GM19463 (cell line): Measurements from ENCODE around the gene CREB5.
"Not testable (repeated sequence)": the region's sequence is repeated elsewhere in the genome, so short reads cannot be mapped to it uniquely, and the experiment has no call there.

Experiments
- ATAC-seq: cut with Tn5 transposase; IDR thresholded peaks from one replicate; pipeline ENCODE4 v1.9.1; 2021; ENCODE audit warnings: mild to moderate bottlenecking, moderate library complexity; ENCODE audit not compliant: unreplicated experiment

The CREB5 gene

DNA sequence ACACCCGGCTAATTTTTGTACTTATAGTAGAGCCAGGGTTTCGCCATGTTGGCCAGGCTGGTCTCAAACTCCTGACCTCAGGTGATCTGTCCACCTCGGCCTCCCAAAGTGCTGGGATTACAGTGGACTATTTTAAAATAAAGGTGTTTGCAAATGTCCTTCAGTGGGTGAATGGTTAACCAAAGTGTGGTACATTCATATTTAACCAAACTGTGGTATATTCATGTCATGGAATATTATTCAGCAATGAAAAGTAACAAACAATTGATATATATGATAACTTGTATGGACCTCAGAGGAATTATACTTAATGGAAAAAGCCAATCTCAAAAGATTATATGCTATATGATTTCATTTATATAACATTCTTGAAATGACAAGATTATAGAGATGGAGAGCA, 190.0 kb downstream of the CREB5 start:
- ATAC-seq = no peak

DNA sequence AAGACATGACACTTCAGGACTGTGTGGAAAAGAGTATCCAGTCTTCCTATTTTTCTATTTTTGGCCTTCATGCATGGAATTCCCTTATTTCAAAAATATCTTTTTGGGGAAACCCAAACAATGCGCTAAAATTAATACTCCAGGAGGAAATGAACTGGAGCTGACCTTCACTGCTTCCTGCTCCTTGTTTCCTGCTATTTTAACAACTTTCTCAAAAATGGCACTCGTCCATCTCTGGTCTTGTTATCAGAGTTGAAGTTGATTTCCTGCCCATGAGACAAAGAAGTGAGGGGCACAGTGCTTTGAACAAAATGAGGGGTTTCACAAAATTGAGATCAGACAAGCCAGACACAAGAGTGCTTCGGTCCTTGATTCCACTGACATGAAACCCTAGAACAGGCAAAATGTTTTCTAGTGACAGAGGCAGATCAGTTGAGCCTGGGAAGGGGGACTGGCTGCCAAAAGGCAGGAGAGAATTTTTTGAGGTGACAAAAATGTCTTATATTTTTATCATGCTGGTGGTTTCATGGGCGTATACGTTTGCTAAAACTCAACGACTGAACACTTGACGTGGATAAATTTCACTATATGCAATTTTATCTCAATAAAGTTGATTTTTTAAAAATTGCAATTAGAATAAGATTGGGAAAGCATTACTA, 193.2 kb downstream of the CREB5 start:
- no peak for ATAC-seq

DNA sequence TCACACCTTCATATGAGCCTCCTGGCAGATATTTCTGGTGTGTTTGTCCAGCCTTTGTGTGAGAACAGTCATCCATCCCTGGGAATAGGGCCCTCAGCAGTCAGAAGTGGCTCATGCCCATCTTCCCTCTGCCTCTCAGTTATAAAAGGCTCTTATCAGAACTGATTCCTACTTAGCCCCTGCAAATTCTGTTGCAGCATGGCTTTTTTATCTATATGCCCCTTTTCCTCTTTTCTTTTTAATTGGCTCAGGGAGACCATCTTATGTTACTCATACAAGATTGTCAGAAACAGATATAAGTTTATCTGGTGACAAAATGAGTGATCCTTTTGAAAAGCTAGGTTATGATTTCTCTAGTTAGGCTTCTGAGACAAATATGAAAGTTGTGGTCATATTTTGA, 194.1 kb downstream of the CREB5 start:
- no peak for ATAC-seq

DNA sequence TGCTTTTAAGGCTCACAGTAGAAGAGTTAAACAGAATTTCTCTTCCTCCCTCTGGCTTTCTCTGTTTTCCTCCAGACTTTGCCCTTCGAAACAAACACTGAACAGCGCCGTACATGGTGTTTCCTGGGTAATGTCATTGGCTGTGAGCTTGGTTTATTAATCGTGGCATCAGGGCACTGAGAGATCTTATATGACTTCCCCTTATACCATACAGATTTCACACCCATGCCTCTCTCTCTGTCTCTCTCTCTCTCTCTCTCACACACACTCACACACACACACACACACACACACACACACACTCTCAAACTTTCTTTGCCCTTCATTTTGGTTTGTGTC, 195.5 kb downstream of the CREB5 start:
- no peak for ATAC-seq

DNA sequence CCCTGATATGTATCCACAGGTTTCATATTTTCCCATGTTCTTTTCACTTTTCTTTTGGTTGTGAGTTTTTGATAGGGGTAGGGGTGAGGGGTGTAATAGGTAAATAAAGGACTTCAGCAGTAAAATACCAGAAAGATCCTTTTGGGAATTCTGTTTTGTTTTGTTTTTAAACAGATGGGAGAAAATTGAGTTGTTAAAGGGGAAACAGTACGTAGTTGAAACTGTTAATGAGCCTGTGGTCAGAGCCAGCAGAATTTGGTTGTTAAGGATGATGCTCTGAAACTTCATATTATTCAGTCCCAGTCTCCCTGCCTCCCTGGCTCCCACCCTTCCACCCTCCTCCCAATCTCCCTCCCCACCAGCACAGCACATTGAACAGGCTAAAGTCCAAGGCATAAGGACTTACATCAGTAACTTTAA, 195.9 kb downstream of the CREB5 start:
- no peak for ATAC-seq

DNA sequence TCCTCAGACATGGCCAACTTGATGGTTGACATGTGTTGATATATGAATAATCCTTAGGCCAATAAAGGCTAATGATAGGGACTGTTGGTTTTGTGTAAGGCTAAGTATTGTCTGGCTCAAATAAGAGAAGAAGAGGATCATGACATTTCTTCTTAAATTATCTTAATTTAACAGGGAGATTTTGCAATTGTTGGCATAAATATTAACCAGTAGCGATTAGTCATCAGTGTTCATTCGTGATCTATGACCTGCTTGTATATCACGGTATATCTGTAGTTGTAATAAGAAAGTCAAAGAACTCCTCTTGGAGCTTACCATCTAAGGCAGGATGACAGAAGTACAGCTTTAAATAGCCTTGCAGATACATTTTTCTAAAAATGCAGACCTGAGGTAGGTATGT, 196.4 kb downstream of the CREB5 start:
- no peak for ATAC-seq

DNA sequence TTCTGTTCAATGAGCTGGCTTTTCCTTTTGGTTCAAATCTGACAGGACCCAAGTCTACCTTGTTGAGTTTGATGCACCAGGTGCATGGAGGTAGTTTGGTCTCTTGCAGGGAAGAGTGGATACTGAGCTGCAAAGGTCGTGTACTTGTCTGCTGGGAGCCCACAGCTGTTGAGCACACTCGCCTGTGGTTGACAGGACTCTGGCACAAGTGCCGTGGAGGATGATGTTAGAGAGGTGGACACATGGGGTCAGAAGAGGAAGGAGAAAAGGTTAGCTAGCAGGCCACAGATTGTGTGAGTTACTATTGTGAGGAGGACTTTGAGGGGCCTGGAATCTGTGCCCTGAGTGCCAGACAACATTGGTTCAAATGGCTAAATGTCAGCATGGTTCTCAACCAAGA, 197.3 kb downstream of the CREB5 start:
- ATAC-seq = no peak

DNA sequence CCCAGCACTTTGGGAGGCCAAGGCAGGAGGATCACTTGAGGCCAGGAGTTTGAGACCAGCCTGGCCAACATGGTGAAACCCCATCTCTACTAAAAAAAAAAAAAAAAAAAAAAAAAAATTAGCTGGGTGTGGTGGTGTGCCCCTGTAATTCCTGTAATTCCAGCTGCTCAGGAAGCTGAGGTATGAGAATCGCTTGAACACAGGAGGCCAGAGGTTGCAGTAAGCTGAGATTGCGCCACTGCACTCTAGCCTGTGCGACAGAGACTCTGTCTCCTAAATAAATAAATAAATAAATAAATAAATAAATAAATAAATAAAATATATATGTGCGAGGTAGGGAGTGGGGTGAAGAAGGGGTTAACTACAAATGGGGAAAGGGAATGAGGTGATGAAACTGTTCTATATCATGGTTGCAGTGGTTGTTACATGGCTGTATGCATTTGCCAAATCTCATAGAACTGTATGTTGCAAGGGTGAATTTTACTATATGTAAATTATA, 199.1 kb downstream of the CREB5 start:
- ATAC-seq = not testable (repeated sequence)

DNA sequence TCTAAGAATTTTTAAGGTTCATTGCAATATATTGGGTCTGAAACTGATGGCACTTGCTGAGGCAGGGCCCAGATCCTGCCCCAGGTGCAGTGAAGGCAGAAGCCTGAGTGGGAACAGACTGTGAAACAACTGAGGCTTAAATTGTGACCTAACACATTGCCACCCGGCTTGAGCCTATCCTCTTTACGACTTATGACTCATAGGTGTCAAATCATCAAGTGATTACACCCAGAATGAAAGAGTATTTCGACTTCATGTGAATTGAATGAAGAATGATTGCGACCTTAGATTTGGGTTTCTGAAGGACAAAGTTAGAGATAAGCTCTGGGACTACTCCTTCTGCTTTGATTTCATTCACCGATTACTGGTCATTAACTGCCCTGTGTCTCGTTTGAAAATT, 200.9 kb downstream of the CREB5 start:
- no peak for ATAC-seq

DNA sequence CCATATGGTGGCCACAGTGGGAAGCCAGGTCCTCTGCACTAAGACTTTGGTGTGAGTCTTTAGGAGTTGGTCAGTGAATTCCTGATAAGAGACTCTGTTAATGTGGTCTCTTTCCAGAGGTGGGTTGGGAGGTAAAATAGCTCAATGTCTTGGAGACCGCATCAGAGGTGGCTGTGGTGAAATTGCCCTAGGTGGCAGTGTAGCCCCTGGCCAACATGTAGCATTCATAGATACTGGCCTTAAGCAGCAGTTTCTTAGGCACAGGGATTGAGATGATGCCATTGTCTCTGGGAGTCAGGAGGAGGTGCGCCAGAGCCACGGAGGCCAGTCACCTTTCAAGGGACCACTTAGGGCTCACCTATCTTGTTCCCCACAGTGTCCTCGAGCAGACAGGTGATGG, 202.8 kb downstream of the CREB5 start:
- ATAC-seq = no peak

DNA sequence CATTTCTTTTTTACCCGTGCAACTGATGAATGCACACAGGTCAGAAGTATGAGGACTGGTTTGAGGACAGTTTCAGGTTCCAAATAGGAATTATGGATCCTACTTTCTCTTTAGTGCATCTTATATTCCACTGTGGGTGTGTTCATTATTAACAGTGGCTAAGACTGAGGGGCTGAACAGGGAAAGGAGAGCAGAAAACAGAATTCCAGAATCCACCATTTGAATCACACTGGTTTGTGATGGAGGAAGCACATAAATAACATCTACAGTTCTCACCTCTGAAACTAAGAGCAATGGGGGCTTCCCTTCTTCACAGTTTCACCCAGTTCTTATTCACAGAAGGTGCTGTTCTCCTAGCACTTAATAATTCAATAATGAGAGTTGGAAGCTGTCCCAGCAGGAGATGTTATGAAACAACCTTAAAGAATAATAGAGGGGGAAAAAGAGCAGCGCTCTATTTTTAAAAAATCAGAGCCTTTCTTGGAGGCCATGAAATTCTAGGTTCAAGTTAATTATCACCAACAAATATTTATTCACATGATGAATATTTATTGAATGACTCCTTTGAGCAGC, 205.1 kb downstream of the CREB5 start:
- ATAC-seq = no peak

DNA sequence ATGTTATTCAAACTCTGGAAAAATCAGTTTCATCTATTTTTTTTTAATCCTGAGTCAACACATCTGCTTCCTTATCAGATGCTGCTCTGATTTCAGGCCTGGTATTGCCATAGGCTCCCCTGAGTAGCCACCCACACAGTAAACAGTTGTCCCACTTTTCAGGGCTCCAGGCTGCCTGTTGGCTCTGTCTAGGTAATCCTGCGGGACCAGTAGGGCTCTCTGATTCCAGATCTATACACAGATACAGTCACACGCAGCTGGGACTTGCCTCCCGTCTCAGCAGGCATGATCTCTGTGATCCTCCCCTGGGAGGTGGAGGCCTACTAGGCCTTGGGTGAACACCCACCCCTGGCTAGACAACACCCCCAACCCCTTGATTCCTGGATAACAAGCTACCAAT, 206.1 kb downstream of the CREB5 start:
- no peak for ATAC-seq

DNA sequence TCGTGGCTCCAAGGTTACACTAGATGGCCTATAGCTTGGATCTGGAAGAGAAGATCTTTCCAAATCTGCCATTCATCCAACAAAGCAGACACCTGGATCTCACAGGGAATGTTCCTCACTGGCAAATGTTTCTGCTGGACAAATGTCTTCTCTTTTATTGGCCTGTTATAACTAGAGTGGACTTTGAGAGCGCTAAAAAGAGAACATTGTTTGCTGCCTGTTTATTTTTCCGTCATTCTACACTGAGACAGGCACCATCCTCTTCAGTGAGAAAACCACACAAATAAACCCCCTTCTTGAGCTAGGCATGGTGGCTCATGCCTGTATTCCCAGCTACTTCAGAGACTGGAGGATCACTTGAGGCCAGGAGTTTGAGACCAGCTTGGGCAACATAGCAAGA, 206.9 kb downstream of the CREB5 start:
- ATAC-seq = no peak

DNA sequence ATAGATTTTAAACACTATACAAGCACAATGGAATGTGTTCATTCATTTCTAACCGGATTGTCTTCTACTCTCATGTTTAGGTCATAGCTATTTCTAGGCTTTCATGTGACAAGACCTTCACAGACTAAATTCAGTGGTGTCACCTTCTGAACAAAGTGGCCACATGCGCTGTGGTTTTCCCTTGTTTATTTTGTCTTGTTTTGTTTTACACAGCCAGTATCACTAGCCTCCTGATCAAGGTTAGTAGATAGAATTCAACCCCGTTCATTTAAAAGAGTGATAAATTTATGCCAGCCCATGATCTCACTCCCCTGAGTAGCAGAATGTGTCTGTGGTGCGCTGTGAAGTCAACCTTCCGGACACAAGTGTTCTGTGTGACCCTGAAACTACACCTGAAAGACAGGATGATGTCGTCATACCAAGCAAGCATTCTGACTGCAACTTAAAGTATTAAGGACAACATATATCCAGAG, 209.1 kb downstream of the CREB5 start:
- ATAC-seq = no peak

DNA sequence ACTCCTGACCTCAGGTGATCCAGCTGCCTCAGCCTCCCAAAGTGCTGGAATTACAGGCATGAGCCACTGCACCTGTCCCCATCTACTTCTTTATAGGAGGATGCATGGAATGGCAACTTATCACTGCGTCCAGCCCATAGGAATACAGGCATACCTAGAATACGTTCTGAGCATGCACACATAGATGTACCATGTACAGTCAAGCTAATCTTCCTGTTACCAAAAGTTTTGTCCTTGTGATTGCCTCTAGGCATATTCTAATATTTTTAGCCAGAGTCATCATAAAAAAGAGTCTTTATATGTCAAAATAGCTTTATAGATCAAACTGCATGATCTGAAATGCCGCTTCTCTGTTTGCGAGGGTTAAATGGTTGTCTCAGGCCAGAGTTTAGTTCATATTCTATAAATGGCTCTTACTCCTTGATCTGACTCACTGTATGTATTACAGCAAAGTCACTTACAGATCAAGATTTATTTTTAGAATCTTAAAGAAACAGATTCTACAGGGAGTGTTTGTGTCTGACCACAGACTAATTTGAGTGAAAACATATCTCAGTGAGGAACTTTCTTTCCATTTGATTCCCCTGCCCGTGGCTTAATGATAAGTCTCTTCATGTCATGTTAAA, 210.9 kb downstream of the CREB5 start:
- ATAC-seq = no peak

DNA sequence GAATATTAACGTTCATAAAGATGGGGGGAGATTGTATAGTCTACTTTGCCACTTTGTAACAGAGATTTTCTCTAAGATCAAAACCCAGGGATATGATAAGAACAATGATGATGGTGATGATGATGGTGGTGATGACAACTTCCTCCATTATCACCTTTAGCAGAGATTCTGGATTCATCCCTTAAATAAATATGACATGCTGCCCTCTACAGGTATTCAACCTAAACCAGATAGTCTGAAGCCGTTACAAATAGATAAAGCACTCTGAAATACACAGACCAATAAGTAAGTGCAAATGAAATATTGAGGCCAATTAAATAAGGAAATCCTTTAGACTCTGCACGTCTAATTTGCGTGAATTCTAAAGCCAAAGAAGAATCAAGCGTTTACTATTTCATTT, 211.5 kb downstream of the CREB5 start:
- ATAC-seq = no peak

DNA sequence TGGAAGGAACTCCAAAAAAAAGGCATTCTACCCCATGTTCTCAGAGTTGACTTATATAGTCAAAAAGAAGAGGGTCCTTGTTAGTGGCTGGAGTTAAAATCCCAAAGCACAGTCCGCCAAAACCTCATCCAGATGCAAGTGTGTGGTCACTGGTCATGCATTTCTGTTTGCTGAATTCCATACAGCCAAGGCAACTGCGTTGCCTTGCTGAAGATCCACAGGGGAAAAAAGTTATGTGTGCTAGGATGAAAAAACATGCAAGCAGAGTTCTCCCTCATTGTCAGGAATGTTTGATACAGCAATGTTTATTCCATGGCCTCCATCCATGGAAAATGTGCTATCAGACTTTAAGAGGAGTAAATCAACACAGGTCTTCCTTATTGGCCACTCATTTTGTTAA, 213.1 kb downstream of the CREB5 start:
- ATAC-seq = no peak

DNA sequence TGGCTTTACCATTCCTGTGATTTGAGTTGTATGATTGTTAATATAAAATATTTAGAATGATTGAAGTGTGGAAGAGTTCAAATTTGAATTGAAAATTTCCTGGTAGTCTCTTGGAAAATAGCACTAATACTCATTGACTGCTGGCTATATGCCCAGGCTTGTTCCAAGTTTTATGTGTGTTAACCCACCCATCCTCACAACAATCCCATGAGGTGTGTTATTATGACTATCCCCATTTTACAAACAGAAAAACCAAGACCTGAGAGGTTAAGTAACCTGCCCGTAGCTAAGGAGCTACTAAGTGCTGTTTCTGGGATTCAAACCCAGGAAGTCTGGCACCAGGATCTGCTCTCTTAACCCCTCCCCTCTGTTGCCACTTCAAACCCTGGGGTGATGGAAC, 213.9 kb downstream of the CREB5 start:
- ATAC-seq = no peak

DNA sequence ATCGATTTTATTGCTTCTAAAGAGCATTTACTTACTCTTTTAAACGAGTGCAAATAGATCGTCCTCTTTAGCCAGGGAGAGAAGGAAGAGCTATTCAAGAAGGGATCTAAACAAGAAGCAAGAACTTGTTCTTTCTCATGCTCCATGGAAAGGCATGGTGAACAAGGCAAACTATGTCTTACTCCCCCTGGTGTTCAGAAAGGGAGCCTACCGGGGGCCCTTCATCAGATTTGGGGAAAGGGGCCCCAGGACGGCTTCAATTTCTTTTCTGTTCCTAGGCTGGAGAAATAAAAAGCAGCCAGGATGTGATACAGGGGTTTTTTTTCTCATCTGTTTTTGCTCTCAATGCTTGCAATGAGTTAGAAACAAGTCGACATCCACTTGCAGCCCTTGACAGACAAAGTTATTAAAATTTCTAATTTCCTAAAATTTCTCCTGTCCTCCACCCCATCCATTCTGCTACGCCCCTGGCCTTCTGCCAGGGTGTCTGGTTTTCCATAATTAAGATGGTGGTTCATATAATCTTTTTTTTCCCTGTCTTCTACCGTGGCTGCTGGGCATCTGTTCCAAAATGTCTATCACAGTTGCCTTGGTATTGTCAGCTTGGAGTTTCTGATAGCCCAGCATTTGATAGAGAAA, 214.4 kb downstream of the CREB5 start:
- ATAC-seq = no peak

DNA sequence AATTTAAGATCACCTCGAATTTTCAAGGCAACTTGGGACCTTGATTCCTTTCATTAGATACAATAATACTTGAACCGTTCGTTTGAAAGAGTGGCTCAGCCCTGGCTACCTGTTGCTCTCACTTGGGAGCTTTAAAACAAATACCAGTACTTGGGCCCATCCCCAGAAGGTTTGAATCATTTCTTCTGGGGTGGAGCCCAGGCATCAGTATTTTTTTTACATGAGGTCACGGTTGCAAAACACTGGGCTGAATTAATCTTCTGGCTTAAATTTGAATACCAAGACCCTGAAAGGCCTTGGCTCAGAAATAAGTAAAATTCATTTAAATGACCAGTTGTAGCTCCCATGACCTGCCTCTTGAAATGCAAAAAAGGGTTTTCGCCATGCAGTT, 214.9 kb downstream of the CREB5 start:
- no peak for ATAC-seq

DNA sequence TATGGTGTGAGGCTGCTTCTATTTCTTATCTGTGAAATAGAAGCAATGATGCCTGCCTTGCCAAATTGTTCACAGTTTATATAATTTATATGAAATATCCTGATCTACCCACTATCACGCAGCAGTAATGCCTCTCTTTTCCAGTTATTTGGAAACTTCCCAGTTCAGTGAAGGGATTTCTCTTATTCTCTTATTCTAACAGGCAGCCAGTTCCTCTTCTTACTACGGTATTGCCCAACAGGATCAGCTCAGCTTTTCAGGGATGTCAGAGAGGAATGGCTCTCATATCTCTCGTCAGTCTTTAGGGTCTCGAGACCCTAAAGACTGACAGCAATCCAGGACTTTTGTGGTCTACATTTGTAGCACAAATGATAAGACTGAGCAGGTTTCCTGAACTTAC, 215.6 kb downstream of the CREB5 start:
- ATAC-seq = no peak

DNA sequence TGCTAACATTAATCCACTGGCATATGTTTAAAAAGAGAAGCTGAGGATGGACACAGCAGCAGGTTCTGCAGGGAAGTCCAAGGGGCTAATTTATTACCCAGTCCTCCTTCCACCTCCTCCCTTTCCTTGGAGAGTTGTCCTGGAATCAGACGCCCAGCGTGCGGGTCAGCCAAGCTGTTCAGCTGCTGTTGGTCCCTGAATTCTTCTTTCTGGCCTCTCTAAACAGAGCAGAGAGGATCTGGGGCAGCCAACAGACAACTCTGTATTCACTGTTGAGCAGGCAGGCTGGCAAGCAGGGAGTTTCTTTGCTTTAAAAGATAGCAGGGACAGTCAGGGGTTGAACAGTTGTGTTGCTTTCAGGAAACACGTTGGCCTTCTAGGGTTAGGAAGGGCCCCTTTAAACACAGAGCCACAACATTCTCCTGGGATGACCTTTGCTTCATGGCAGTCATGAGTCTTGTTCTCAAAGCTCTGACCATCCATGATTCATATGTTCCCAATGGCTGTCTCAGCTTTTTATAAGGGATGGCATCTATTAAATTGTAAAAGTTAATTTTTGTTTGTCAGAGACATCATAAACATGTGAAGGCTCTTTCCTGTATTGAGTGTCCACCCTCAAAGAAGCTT, 217.0 kb downstream of the CREB5 start:
- no peak for ATAC-seq
